Measurements from ENCODE around the gene PCCB. TPM values are rescaled to one million over a fixed set of nuclear protein-coding genes. Genes with fewer than 3 reads are reported as not detected.

PCCB gene
- total and polyA plus RNA-seq, 2 donors (not counting 1 experiment from before 2014, with no cell fraction given) = 12.1 to 15.5 TPM

- ChIA-PET CTCF (interaction anchor here (0.6 kb wide), 1 partner anchor 50 kb away, joined by 4 read pairs; the partner anchor contains the start of gene MSL2), POLR2A (no interaction called here)
- Histone ChIP-seq H3K4me1 (ENCODE audit: control insufficient read depth in 2 of 2, insufficient read depth in 2 of 2, low read length in 2 of 2) (peaks cover under 1 to 7% of the 10 kb centered on the region in 2 donors), H4K20me1 (ENCODE audit: control insufficient read depth, insufficient read depth, low read length, poor library complexity, severe bottlenecking) (no peaks in the 10 kb centered on the region), H2AFZ (ENCODE audit: insufficient read depth, low read depth, low read length, poor library complexity, severe bottlenecking) (no peak overlapping the region), H3K36me3 (replicated peaks in 1 of 2; ENCODE audit: control extremely low read depth in 1 of 2, control insufficient read depth in 1 of 2, extremely low read depth in 1 of 2, insufficient read depth in 2 of 2, low read length in 1 of 2) (no peaks in the 10 kb centered on the region), H3K9me3 (ENCODE audit: control extremely low read depth in 1 of 3, control insufficient read depth in 2 of 3, insufficient read depth in 1 of 3, low read length in 2 of 3) (no peaks in the 10 kb centered on the region), H3K27me3 (replicated peaks in 1 of 4; ENCODE audit: control extremely low read depth in 1 of 4, control insufficient read depth in 3 of 4, insufficient read depth in 4 of 4, low read length in 3 of 4) (no peaks in the 10 kb centered on the region), H3K79me2 (ENCODE audit: control insufficient read depth, insufficient read depth, low read length) (no peaks in the 10 kb centered on the region), H3K4me2 (replicated peaks; ENCODE audit: low read depth, low read length, poor library complexity, severe bottlenecking) (no peak overlapping the region), H3K27ac (ENCODE audit: low read length in 2 of 2) (no peak overlapping the region), H3K9ac (ENCODE audit: low read length) (no peak overlapping the region), H3K4me3 (ENCODE audit: control extremely low read depth in 1 of 5, extremely low read depth in 1 of 5, insufficient read depth in 1 of 5, low read depth in 2 of 5, low read length in 4 of 5) (no peak overlapping the region)
- peaks cover 7% of the 10 kb centered on the region for H3K27me3 Mint-ChIP-seq
- WGBS (ENCODE audit: insufficient coverage) = 61% methylated on average over 3 of the region's 3 CpGs
- no peak overlapping the region for H3K27ac Mint-ChIP-seq
- H3K9me3 Mint-ChIP-seq (ENCODE audit: insufficient read depth) = no peaks in the 10 kb centered on the region
- DNase-seq = no peak
- intact Hi-C loops (cut with micrococcal nuclease) = no loop called here
- peaks cover 8% of the 10 kb centered on the region for H3K4me1 Mint-ChIP-seq
- no peak overlapping the region for H3K4me3 Mint-ChIP-seq
- ATAC-seq (ENCODE audit: low read depth) = no peak
- TF ChIP-seq EZH2 (IDR thresholded peaks at IDR 0.05; ENCODE audit: borderline replicate concordance, insufficient read depth, low read depth, low read length, poor library complexity, severe bottlenecking) (no peak), CTCF (IDR thresholded peaks at IDR 0.05) (no peak)
Measured at GRCh38 chr3:136245691-136246090, 4.4 kb upstream of the PCCB start.

DNA sequence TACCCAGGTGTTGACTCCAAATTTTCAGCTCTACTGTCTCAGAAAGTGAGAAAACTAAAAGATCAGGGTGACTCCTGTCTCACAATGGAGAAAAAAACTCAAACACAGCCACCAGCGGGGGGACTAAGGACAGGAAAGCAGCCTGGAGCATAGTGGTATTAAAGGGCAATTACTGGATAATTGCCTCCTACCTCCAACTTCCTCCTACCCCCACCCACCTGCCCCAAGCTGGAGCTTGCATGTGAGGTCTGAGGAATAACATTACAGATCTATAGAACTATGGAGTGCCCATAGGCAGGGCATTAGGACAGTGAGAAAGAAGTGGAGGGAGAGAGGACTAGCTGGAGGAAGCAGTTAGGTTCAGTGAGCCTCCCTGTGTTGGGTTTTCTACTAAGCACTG, 2.7 kb upstream of the PCCB start:
- H2AFZ ChIP-seq (ENCODE audit: insufficient read depth, low read depth, low read length, poor library complexity, severe bottlenecking) = no peak overlapping the region
- POLR2A ChIA-PET = interaction anchor here (2.6 kb wide), 1 partner anchor 50 kb away, joined by 10 read pairs; the partner anchor contains the start of gene MSL2
- H3K79me2 ChIP-seq (ENCODE audit: control insufficient read depth, insufficient read depth, low read length) = peaks cover 4% of the 10 kb centered on the region
- TF ChIP-seq CTCF (IDR thresholded peaks at IDR 0.05) (no peak), EZH2 (IDR thresholded peaks at IDR 0.05; ENCODE audit: borderline replicate concordance, insufficient read depth, low read depth, low read length, poor library complexity, severe bottlenecking) (no peak)
- no peak overlapping the region for H3K27ac ChIP-seq (ENCODE audit: low read length in 2 of 2)
- no CpG with 5 or more reads among the region's 1 CpG for whole genome bisulfite sequencing (ENCODE audit: insufficient coverage)
- CTCF ChIA-PET = interaction anchor here (4.8 kb wide), 1 partner anchor 51 kb away, joined by 43 read pairs; the partner anchor contains the start of gene MSL2
- no peaks in the 10 kb centered on the region for H4K20me1 ChIP-seq (ENCODE audit: control insufficient read depth, insufficient read depth, low read length, poor library complexity, severe bottlenecking)
- peaks cover 20% of the 10 kb centered on the region for H3K4me1 Mint-ChIP-seq
- no peaks in the 10 kb centered on the region for H3K27me3 Mint-ChIP-seq
- H3K4me3 Mint-ChIP-seq = no peak overlapping the region
- ATAC-seq (ENCODE audit: low read depth) = no peak
- no peaks in the 10 kb centered on the region for H3K9me3 ChIP-seq (ENCODE audit: control extremely low read depth in 1 of 3, control insufficient read depth in 2 of 3, insufficient read depth in 1 of 3, low read length in 2 of 3)
- H3K9ac ChIP-seq (ENCODE audit: low read length) = no peak overlapping the region
- H3K4me1 ChIP-seq (ENCODE audit: control insufficient read depth in 2 of 2, insufficient read depth in 2 of 2, low read length in 2 of 2) = peaks cover 10 to 17% of the 10 kb centered on the region in 2 donors
- H3K36me3 ChIP-seq (replicated peaks in 1 of 2; ENCODE audit: control extremely low read depth in 1 of 2, control insufficient read depth in 1 of 2, extremely low read depth in 1 of 2, insufficient read depth in 2 of 2, low read length in 1 of 2) = no peaks in the 10 kb centered on the region
- DNase-seq = no peak
- intact Hi-C loops (cut with micrococcal nuclease) = no loop called here
- H3K27ac Mint-ChIP-seq = no peak overlapping the region
- H3K27me3 ChIP-seq (replicated peaks in 1 of 4; ENCODE audit: control extremely low read depth in 1 of 4, control insufficient read depth in 3 of 4, insufficient read depth in 4 of 4, low read length in 3 of 4) = no peaks in the 10 kb centered on the region
- no peak overlapping the region for H3K4me2 ChIP-seq (replicated peaks; ENCODE audit: low read depth, low read length, poor library complexity, severe bottlenecking)
- no peak overlapping the region for H3K4me3 ChIP-seq (ENCODE audit: control extremely low read depth in 1 of 5, extremely low read depth in 1 of 5, insufficient read depth in 1 of 5, low read depth in 2 of 5, low read length in 4 of 5)
- H3K9me3 Mint-ChIP-seq (ENCODE audit: insufficient read depth) = no peaks in the 10 kb centered on the region

All from B cell (primary cell).